Brain microvascular endothelial cell (primary cell): ENCODE measurements around the gene USE1.

Source experiments
- DNase-seq: peaks from one replicate; pipeline ENCODE4 v3.0.0-alpha.2; 2020
- H3K27ac ChIP-seq: fragments of 250-450 bp; sonication (Bioruptor Pico); 2 replicates; pipeline ENCODE4 v1.5.1; 2020; ENCODE audit warnings: mild to moderate bottlenecking, moderate library complexity
- H3K27me3 ChIP-seq: fragments of 250-450 bp; sonication (Bioruptor Pico); replicated peaks from 2 replicates; pipeline ENCODE4 v1.5.1; 2020; ENCODE audit warnings: mild to moderate bottlenecking
- H3K36me3 ChIP-seq: fragments of 250-450 bp; sonication (Bioruptor Pico); replicated peaks from 2 replicates; pipeline ENCODE4 v1.5.1; 2020; ENCODE audit warnings: mild to moderate bottlenecking
- H3K4me3 ChIP-seq: 2 replicates; pipeline ENCODE4 v1.5.1; 2011; ENCODE audit warnings: low read depth, mild to moderate bottlenecking, control low read depth, low read length, moderate library complexity
- in situ Hi-C: cut with HindIII; loops from 2 replicates; pipeline ENCODE4 v1.10.0; 2017; ENCODE audit warnings: low sequenced_read_pairs, low pct_ligation_motif_present
- TF ChIP-seq, protein P1 (sequence below): IDR thresholded peaks from 2 replicates; pipeline ENCODE4 v1.5.1; 2011; ENCODE audit warnings: low read depth, mild to moderate bottlenecking, moderate library complexity, low read length, control low read depth, inconsistent platforms; ENCODE audit errors: missing control alignments

The USE1 gene

DNA sequence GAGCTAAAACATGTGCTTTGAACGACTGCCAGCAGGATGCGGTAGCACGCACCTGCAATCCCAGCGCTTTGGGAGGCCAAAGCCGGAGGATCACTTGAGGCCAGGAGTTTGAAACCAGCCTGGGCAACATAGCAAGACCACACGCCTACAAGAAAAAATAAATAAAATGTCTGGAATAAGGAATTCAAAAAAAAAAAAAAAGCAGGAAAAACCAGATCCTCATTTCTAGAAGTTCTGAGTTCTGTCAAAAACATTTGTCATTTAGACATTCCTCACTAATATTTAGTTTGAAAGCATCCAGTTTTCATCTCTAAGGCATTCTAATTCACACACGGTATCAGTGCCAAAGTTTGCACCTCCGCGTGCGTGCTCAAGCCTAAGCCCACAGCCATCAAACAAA, 36.9 kb upstream of the USE1 start:
- Histone ChIP-seq H3K27me3 (no peaks in the 10 kb centered on the region), H3K36me3 (peaks cover 70% of the 10 kb centered on the region), H3K27ac (no peak overlapping the region), H3K4me3 (no peak overlapping the region)
- in situ Hi-C loops, result no loop called here
- DNase-seq, result no peak
- TF ChIP-seq, protein P1, sequence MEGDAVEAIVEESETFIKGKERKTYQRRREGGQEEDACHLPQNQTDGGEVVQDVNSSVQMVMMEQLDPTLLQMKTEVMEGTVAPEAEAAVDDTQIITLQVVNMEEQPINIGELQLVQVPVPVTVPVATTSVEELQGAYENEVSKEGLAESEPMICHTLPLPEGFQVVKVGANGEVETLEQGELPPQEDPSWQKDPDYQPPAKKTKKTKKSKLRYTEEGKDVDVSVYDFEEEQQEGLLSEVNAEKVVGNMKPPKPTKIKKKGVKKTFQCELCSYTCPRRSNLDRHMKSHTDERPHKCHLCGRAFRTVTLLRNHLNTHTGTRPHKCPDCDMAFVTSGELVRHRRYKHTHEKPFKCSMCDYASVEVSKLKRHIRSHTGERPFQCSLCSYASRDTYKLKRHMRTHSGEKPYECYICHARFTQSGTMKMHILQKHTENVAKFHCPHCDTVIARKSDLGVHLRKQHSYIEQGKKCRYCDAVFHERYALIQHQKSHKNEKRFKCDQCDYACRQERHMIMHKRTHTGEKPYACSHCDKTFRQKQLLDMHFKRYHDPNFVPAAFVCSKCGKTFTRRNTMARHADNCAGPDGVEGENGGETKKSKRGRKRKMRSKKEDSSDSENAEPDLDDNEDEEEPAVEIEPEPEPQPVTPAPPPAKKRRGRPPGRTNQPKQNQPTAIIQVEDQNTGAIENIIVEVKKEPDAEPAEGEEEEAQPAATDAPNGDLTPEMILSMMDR, result no peak

DNA sequence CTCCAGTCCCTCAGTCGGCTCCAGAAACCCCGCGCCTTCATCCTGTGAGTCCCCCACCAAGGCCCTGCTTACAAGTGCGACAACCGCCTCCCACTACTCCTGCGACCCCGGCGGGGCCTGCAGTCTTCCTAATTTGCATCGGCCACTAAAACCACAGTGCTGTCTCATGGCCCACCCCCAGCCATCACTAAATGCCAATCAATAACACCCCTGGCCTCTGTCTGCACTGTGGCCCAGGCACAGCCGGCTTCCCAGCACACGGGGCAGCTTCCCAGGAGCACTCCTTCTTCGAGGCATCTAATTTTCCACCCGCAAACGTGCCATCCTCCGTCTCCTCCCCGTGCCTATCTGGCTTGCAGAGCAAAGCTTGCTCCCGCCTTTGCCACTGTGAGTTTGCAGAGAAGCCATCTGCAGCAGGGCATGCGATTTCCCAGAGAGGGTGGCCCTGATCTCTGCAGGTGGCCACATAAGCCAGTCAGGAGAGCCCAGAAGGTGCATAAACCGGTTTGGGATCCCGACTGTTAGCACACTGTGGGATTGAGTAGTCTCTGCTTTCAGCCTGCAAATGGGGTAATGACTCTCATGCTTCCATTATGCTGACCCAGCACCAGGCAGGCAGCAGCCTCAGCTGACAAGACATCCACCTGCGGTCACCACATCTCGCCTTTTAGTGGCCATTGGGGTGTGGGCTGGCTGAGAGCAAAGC, 34.0 kb upstream of the USE1 start:
- Histone ChIP-seq H3K36me3 (peaks cover 70% of the 10 kb centered on the region), H3K27ac (no peak overlapping the region), H3K4me3 (no peak overlapping the region), H3K27me3 (no peaks in the 10 kb centered on the region)
- DNase-seq, result no peak
- TF ChIP-seq, protein P1, result no peak
- in situ Hi-C loops, result no loop called here

DNA sequence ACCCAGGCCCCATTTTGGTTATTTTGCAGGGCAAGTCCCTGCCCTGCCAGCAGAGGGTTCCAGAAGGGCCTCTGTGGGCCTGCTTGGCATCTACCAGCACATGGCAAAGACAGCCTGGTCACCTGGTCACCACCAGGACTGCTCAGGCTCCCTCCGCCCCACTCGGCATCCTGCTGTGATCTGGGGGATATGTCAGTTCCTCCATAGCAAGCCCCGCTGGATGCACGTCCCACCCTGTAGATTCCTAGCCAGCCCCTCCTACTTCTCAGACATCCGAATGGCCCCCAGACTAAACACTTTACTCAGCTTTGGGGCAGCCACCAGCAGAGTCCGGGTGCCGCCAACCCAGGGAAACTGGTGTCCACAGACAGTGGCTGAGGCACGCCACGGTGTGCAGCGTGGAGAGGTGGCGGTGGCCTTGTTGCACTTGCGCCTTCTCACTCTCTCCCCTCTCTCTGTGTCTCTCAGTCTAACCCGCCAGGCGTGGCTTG, 31.8 kb upstream of the USE1 start:
- Histone ChIP-seq H3K27me3 (no peaks in the 10 kb centered on the region), H3K36me3 (peaks cover 73% of the 10 kb centered on the region), H3K4me3 (no peak overlapping the region), H3K27ac (no peak overlapping the region)
- DNase-seq, result no peak
- TF ChIP-seq, protein P1, result no peak
- in situ Hi-C loops, result no loop called here

DNA sequence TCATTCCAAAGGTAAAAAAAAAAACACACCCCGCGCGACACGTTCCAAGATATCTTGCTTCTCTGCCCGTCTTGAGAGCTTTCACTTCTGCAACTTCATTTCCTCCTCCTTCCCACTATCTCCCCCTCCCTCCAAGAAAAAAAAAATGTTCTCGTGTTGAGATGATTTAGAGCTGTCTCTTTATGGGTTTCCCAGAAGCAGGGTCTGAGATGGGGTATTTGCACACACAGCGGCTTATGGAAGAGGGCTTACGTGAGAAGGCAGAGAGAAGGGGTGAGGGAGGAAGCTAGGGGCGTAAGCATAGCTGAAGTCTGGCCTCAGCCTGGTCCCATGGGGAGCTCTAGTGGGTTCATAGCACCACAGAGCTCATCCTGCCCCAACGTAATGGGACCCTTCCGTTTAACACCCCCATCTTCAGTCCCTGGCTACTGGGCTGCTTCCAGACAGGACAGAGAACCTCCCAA, 31.3 kb upstream of the USE1 start:
- Histone ChIP-seq H3K27ac (no peak overlapping the region), H3K4me3 (no peak overlapping the region), H3K27me3 (no peaks in the 10 kb centered on the region), H3K36me3 (peaks cover 75% of the 10 kb centered on the region)
- in situ Hi-C loops, result no loop called here
- no peak for DNase-seq
- TF ChIP-seq, protein P1, result no peak

DNA sequence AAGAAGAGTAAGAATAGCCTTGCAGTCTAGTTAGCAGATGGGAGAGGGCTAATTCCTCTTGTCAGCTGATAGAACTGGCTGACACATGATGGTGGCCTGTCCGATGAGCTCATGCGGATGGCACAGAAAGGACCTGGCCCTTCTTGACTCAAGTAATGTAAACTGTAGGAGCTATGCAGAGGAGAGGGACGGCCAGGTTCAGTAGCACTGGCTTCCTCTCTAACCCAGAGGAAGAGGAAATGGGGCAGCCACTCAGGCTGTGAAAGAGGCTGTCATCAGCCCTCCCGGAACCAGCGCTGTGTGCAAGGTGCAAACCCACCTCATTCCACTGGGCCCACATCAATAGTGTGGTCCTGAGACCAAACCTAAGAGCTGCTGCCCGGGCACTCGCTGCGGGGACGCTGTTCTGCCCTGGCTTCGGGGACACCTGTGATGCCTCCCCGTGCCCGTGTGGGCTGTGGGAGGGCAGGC, 30.8 kb upstream of the USE1 start:
- no peaks in the 10 kb centered on the region for H3K27me3 ChIP-seq
- DNase-seq, result no peak
- peaks cover 77% of the 10 kb centered on the region for H3K36me3 ChIP-seq
- H3K4me3 ChIP-seq, result no peak overlapping the region
- in situ Hi-C loops, result no loop called here
- no peak overlapping the region for H3K27ac ChIP-seq
- TF ChIP-seq, protein P1, result no peak
